ENCODE results near the gene PLAAT3. TPM values are rescaled to one million over a fixed set of nuclear protein-coding genes. Genes with fewer than 3 reads are reported as not detected.
"Not testable (repeated sequence)": the region's sequence is repeated elsewhere in the genome, so short reads cannot be mapped to it uniquely, and the experiment has no call there.

The PLAAT3 gene
- total RNA-seq, 1 donor from 2014 or later = 200 TPM

DNA sequence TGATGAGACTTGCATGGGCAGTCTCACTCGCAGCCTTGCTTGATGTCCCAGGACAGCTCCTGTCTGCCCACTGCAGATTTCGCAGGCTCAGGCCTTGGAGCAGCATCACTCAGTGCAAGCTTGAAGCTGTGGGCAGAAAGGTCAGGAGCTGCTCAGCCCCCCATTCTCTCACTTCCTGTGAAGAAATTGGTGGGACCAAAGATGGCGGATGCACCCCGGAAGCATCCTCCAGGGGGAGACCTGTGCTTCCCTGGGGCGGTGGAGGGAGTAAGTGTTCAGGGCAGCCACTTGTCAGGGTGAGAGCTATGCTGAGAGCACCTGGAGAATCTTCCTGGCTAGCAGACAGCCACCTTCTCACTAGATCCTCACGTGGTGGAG is 62.4 kb downstream of the PLAAT3 start:
- ATAC-seq (no peak), DNase-seq (ENCODE audit: missing footprints) (no peak)
- intact Hi-C loops (cut with DNase I) = no loop called here

DNA sequence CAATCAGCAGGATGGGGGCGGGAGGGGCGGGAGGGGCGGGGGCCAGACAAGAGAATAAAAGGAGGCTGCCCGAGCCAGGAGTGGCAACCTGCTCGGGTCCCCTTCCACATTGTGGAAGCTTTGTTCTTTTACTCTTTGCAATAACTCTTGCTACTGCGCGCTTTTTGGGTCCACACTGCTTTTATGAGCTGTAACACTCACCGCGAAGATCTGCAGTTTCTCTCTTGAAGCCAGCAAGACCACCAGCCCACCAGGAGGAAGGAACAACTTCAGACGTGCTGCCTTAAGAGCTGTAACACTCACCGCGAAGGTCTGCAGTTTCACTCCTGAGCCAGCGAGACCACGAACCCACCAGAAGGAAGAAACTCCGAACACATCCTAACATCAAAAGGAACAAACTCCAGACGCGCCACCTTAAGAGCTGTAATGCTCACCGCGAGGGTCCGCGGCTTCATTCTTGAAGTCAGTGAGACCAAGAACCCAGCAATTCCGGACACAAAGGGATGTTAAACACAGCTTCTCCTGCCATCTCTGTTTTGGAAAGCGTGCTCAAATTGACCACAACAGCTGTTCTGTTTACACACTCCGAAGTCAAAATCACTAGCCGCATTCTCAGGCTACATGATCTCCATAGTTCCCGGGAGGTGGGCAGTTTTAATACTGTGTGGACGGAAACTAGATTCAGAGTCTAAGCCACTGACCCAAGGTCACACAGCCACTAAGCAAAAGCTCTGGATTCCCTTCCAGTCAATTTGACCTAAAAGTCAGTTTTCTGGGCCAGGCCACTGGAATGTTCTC is 62.9 kb downstream of the PLAAT3 start:
- intact Hi-C loops (cut with DNase I) = no loop called here
- ATAC-seq = no peak
- DNase-seq (ENCODE audit: missing footprints) = no peak

DNA sequence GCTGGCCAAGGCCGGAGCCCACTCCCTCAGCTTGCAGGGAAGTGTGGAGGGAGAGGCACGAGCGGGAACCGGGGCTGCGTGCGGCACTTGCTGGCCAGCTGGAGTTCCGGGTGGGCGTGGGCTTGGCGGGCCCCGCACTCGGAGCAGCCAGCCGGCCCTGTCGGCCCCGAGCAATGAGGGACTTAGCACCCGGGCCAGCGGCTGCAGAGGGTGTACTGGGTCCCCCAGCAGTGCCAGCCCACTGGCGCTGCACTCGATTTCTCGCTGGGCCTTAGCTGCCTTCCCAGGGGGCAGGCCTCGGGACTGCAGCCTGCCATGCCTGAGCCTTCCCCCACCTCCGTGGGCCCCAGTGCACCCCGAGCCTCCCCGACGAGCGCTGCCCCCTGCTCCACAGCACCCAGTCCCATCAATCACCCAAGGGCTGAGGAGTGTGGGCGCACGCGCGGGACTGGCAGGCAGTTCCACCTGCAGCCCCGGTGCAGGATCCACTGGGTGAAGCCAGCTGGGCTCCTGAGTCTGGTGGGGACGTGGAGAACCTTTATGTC is 64.0 kb downstream of the PLAAT3 start:
- not testable (repeated sequence) for DNase-seq (ENCODE audit: missing footprints)

DNA sequence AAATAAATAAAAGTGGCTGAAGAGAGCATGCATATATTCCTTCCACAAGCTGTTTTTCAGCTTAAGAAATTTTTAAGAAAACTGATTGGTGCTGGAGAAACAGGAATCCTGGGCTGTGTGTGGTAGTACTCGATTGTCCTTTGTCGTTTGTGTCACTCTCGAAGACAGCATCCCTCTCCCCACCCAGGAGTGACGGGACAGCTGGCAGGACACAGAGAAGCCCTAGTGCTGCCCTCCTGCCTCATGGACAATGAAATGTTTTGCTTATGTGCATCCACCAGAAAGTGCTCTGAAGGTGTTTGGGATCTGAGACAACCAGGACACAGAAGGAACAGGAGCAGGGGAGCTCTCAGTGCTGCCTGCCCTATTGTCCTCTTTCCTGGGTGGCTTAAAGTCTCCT is 64.8 kb downstream of the PLAAT3 start:
- ATAC-seq (no peak), DNase-seq (ENCODE audit: missing footprints) (no peak)
- intact Hi-C loops (cut with DNase I) = no loop called here

More for the DNA sequence above, 64.0 kb downstream of the PLAAT3 start:
- intact Hi-C loops (cut with DNase I); ATAC-seq: not testable (repeated sequence)

DNA sequence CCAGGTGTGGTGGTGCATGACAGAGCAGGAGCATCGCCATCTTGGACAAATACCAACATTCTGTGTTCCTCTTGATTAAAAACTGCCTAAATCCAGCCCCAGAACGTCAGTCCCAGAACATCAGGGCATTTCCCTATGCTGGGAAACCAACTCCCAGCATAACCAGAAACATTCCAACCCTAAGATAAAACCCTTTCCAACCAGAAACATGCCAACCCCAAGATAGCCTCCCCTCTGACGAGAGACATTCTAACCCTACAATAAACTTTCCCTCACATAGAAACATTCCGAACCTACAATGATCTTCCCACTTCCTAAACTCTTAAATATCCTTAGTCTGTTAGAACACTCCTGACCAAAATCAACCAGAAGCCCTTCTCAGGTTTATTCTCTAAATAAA is 66.1 kb downstream of the PLAAT3 start:
- DNase-seq (ENCODE audit: missing footprints) (no peak), ATAC-seq (peak; percentile 15)

DNA sequence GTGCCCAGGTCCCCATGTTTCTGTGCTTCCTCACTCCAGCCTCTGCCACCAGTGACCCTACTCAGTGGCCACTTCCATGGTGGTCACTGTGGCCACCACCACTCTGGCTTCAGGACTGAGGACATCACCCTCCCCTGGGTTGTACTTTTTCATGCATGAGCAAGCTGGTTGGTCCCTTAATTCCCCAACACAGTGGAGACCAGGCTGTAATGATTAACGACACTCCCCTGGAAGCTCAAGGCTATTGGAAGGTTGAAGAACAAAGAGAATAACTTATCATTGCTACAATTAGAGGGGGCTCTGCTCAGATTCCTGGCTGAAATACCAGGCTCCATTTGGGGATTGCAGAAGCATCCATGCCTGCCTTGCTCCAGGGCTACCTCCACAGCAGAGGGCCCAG is 67.2 kb downstream of the PLAAT3 start:
- ATAC-seq (no peak), DNase-seq (ENCODE audit: missing footprints) (no peak)
- intact Hi-C loops (cut with DNase I) = no loop called here

More for the DNA sequence above, 66.1 kb downstream of the PLAAT3 start:
- intact Hi-C loops (cut with DNase I) = no loop called here

DNA sequence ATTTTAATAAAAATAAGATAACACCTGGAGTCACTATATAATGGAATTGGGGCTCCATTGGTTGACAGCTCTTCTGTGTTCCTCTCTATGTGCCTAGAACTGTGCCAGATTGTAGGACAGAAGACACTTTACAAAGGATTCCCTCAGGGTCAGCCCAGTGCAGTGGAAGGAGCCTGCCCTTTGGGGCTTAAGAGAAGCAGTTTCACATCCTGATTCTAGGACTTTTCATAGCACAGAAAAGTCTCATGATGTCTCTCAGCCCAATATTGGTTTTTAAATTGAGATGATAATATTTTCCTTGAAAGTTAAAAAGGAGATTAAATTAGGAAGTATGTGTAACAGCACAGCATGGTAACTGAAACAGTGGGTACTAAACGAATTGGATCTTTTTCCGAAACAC is 70.5 kb downstream of the PLAAT3 start:
- intact Hi-C loops (cut with DNase I) = no loop called here
- ATAC-seq (no peak), DNase-seq (ENCODE audit: missing footprints) (no peak)

DNA sequence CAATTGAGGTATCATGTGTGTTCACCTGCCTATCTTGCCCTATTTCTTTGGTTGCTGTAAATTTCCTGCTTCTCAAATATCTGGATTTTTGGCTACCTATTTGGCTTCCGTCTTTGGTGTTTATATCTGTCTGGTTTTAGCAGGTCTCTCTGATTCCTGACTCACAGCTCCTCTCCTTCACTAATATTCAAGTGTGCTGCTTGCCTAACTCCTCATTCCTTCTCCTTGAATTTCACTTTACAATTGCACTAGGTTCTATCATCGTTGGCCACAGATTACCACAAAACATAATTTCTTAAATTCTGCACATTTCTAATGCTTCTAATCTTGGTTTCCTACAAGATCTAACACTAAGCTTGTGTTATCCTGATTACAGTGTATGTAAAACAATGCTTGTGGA is 71.7 kb downstream of the PLAAT3 start:
- intact Hi-C loops (cut with DNase I); ATAC-seq; DNase-seq (ENCODE audit: missing footprints): not testable (repeated sequence)

DNA sequence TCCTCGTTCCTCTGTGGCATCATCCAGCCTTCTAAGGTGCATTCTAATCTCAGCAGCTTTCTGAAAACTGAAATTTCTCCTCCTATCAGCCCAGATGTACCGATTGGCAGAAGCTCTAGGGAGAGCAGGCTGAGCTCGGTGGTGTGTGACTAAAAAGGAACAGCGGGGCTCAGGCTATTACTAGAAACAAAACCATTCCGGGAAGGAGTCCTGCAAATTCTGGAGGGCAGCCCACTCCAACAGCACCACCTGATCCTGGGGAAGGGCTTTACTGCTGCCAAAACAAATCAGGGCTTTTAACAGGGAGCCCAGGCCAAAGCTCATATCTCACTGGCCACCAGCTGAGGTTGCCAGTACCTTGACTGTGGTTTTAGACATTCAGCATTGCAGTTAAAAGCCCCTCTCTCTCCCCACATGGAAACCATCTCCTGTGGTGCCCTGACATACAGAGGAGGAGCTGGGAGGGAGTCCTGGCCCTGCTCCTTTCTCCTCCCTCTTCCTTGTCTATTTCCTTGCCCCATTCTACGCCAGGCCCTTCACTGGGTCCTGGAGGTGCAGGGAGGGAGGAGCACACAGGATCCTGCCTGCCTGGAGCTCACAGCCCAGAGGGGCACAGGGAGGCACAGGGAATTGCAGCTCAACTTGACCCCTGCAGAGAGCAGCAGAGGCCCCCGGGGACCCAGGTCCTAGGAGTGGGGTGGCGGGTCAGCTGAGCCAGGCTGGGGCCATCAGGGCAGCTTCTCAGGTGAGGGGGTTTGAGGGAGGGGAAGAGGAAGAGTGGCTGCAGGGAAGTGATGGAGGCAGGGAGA is 76.7 kb downstream of the PLAAT3 start:
- ATAC-seq (peak; percentile 87), DNase-seq (ENCODE audit: missing footprints) (no peak)
- intact Hi-C loops (cut with DNase I) = loop anchor here (2.0 kb wide), 1 partner anchor 29 kb away; no protein-coding TSS in a partner anchor

DNA sequence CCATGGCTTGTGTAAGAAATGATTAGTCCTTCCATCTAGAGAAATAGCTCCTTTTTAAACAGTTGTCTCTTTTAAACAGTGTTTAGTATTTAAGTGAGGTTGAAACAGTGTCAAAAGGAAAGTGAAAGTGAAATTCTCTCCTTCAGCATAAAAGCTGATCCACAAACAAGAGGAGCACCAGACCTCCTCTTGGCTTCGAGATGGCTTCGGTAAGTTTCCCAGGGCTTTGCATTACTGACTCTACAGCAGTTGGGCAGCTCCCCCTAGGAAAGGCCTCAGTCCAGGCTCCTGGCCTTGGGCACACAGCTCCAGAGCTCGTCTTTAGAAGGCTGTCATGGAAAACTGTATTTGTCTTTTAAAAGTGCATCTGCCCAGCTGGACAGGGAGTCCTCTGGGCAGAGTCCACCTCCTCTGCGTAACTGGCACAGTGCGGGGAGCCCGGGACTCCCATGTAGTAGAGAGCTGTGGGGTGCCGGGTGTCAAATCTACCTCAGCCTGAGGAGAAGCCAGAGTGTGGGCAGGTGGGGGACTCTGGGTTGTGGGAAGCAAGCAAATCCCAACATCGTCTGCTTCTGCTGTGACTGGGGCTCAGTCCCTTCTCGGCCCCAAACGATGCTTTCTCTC is 77.5 kb downstream of the PLAAT3 start, which contains the start of gene PLAAT4:
PLAAT4 (plus strand) TSS at position 140 of the 624 bp plus-strand sequence; CDS start at position 201, 61 bp downstream.
- ATAC-seq (peak; percentile 65), DNase-seq (ENCODE audit: missing footprints) (no peak)
- intact Hi-C loops (cut with DNase I) = loop anchor here (1.0 to 2.0 kb wide), 2 partner anchors 30 to 77 kb away; no protein-coding TSS in a partner anchor

DNA sequence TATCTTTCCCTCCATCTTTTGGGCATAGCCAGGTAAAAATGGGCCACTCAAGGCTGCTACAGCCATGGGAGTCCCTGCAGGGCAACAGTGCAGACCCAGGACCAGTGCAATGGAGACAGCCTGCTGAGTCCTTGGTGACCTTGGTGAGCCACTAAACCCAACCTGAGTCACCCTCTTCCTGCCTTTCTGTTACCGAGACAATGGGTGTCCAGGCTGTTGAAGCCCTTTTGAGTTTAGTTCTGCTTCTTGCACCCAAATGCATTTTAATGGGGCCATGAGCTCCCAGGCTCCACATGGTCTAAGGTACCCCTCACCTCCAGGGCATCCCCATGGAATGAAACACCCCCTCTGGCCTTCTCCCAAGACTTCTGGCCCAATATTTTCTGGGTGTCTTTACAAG is 78.5 kb downstream of the PLAAT3 start:
- DNase-seq (ENCODE audit: missing footprints) (no peak), ATAC-seq (no peak)
- intact Hi-C loops (cut with DNase I) = loop anchor here (1.0 to 2.0 kb wide), 2 partner anchors 31 to 78 kb away; no protein-coding TSS in a partner anchor

DNA sequence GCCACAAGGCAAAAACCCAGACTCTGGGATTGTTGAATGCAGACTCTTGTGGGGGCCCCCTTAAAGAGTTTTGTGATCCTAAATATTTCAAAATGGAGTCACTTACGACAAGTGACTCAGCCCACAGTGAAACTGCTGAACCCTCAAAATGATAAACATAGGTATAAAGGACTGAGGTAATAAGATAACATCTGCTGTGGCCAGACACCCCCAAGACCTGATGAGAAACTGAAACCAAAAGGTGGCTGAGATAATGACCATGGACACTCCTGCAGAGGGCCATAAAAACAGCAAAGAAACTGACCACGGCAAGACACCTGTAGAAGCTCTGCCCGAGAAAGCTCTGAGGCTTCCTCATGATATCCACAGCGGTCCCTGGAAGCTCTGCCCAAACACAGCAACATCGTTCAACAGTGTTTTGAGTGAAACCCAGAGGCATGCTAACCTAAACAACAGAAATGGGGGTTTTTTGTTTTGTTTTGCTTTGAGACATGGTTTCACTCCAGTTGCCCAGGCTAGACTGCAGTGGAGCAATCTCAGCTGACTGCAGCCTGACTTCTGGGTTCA is 79.3 kb downstream of the PLAAT3 start:
- DNase-seq (ENCODE audit: missing footprints) = no peak
- intact Hi-C loops (cut with DNase I) = no loop called here
- ATAC-seq = no peak

DNA sequence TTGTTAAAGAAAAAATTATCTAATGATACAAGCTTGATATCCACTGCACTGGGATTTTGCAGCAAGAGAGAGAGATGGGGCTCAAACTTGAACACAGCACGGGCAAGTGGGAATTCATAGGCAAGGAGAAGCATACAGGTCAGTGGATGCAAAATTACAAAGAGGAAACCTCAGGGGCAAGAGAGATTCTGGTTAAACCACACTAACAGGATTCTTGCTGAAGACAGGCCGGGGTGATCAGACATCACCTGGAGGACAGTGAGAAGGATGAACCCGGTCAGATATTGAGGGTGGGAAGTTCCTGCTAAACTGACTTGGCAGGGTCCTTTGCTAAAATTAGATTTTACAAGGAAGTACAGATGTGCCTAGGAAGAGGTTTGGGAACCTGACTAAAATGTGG is 80.2 kb downstream of the PLAAT3 start:
- no peak for DNase-seq (ENCODE audit: missing footprints)
- intact Hi-C loops (cut with DNase I) = no loop called here
- ATAC-seq = no peak

DNA sequence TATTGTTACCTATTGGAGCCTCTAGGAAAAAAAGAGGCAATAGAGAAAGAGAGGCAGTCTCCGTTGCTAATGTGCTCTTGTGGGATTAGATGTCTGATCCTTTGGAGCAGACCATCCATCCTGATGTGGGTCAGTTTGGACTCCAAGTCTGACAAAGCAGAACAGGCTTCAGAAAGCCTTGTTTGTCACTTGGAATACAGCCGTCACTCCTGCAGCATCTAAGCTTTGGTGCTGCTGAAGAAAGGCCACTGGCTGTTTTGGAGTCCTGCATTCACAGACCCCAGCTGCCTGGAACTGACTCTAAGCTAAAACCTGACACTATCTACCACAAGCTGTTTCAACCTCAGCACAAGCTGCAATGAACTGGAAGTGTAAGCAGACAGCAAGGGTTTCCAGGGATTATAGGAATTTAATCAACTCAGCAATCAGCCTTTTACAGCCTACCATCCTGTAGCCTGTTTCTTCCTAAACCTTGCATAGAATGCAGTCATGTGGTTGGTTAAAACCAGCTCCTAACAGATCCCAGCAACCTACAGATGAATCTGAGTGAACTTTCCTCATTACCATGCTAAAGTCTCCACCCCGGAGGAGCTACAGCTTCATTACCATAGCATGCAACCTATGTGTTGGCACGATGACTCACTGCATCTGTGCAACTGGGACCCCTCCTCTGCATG is 81.3 kb downstream of the PLAAT3 start:
- intact Hi-C loops (cut with DNase I) = no loop called here
- no peak for ATAC-seq
- DNase-seq (ENCODE audit: missing footprints) = no peak

DNA sequence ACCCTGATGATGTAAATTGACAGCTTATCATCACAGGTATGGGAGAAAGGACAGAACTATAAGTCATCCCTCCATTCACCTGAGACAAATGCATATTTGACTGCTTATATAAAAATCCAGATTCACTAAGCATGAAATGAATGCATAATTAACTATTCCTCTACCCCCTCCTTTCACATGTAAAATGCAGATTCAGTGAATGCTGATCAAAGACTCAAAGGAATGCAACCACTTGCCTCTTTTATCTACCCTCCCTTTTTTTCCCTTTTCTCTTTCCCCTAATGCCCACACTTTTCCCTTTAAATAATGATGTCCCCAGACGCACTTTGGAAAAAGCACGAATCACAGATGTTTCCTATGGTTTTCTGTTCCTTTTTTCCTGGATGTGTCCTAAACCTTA is 82.1 kb downstream of the PLAAT3 start:
- no peak for DNase-seq (ENCODE audit: missing footprints)
- no peak for ATAC-seq
- intact Hi-C loops (cut with DNase I) = no loop called here

DNA sequence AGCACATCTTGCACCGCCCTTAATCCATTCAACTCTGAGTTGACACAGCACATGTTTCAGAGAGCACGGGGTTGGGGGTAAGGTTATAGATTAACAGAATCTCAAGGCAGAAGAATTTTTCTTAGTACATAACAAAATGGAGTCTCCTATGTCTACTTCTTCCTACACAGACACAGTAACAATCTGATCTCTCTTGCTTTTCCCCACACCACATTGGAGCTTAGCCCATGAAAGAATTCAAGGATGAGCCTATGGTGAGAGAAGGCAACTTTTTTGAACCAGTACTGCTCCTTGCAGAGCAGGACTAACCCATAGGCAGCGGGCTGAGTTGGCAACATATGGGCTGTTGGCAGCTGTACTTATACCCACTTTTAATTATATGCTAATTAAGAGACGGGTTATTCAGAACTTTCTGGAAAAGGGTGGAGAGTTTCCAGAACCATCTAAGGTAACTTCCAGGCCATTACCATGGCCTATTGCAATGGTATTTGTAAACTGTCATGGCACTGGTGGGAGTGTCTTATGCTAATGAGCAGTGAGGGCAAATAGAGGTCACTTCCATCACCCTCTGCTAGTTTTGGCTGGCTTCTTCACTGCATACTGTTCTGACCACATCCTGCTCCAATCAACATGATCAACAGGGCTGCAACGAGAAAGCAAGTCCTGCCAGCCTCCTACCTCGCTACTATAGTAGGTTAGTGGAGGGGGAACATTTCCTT is 83.0 kb downstream of the PLAAT3 start:
- intact Hi-C loops (cut with DNase I); ATAC-seq; DNase-seq (ENCODE audit: missing footprints): not testable (repeated sequence)

DNA sequence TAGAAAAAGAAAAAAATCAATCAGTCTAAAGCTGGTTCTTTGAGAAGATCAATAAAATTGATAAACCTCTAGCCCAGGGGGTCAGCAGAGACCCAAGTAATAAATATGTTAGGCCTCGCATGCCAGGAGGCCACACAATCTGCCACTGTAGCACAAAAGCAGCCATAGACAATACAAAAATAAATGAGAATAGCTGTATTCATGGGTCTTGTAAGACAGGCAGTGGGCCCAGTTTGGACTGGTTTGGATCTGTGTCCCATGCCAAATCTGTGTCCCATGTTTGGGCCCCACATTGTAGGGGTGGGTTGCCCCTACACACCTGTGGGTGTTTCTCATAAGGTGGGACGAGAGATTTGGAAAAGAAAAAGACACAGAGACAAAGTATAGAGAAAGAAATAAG is 84.2 kb downstream of the PLAAT3 start:
- intact Hi-C loops (cut with DNase I) = no loop called here
- no peak for ATAC-seq
- DNase-seq (ENCODE audit: missing footprints) = no peak
